ENCODE results near the gene CYB561.
"Not testable (repeated sequence)": the region's sequence is repeated elsewhere in the genome, so short reads cannot be mapped to it uniquely, and the experiment has no call there.

The CYB561 gene

GRCh38 chr17:63478814-63479494, 32.8 kb upstream of the CYB561 start:
- DNase-seq = no peak

DNA sequence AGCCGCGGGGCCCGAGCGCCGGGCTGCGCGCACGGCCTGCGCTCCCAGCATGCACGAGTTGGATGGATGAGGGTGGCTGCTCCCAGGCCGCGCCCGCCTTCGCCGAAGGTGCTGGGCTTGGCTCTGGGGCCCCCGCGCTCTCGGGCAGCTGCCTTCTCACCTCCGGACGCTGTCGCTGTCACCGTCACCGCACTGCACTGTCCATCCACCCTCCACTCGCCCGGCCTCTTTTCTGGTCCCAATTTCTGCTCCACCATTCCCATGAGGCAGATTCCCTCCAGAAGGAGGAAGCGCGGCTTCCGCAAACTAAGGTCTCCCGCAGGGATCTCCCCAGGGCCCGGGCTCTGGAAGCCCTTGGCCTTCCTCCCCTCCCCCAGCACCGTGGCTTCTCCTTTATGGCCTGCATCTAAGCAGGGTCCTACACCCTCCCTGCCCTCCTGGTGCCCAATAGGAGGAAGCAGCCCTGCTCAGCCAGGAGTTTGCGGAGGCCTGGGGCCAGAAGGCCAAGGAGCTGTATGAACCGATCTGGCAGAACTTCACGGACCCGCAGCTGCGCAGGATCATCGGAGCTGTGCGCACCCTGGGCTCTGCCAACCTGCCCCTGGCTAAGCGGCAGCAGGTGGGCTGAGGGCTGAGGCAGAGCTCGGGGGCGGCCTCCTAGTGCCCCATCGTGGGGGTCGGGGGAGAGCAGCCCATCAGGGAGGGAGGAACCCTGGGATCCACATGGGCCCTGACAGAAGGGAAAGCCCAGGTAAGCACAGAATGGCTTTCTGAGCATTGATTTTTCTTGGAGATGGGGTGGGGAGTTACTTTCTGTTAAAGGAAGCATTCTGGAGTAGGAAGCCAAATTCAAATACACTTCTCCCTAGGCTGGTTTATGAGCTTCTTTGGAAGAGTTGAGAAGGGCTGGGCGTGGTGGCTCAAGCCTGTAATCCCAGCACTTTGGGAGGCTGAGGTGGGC, 31.7 kb upstream of the CYB561 start:
- DNase-seq = no peak

- DNase-seq = no peak
These were observed 30.9 kb upstream of the CYB561 start, which contains the start of gene ACE for GRCh38 chr17:63476854-63477479. Gene ACE, plus strand, starts transcription at chr17:63477061. Its CDS starts 34 bp downstream, at chr17:63477095.

DNA sequence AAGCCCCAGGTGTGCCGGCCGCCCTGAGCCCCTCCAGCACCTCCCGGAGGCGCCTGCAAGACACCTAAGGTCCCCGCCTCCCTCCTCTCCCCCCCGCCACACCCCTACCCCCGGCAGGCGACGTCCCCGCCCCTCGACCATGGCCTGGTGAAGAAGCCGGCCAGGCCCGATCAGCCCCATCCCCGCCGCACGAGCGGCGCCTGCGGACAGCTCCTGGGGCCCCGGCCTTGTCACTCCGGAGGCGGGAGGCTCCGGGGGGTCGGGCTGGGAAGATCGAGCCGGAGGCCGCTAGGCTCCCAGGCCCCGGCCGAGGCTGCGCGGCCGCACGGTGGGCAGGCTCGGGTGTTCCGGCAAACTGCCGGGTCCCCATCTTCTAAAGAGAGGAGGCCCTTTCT, 30.4 kb upstream of the CYB561 start:
- DNase-seq = no peak

DNA sequence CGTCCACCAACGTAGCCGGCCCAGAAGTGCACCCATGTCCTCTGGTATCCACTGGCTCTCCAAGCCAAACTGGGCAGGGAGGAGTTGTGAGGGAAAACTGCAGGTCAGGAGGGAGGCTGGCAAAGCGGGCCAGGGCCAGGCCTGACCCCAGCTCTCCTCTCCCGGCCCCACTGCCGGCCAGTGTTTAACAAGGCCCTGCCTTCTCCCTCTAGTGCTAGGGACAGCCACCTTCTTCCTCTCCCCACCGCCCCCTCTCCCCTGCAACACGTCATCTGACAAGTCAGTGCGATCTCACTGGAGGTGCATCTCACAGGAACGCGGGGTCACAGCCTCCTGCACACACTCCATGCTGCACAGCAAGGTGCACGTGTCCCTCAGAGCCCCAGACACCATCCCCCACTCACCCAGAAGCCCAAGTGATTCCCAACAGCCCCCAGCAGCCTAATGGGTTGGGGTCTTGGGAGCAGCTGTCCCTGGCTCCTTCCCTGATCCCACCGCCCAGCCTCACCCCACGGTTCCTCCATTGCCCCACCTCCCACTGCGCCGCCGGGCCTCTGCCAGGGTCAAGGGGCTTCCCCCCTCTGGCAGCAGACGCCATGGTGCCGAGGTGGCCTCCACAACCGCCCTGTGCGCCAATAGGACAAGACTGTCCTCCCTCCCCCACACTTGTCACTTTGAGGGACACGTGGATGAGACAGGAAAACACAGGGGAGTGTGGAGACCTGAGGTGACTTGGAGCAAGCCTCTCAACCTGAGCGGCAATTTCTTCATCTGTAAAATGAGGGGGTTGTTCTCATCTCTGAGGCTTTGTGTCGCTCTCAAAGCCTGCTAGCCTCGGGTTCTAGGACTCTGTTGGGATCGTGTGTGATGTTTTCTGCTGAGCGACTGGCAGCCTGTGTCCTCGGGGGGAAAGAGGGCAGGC, 29.6 kb upstream of the CYB561 start:
- no peak for DNase-seq

DNA sequence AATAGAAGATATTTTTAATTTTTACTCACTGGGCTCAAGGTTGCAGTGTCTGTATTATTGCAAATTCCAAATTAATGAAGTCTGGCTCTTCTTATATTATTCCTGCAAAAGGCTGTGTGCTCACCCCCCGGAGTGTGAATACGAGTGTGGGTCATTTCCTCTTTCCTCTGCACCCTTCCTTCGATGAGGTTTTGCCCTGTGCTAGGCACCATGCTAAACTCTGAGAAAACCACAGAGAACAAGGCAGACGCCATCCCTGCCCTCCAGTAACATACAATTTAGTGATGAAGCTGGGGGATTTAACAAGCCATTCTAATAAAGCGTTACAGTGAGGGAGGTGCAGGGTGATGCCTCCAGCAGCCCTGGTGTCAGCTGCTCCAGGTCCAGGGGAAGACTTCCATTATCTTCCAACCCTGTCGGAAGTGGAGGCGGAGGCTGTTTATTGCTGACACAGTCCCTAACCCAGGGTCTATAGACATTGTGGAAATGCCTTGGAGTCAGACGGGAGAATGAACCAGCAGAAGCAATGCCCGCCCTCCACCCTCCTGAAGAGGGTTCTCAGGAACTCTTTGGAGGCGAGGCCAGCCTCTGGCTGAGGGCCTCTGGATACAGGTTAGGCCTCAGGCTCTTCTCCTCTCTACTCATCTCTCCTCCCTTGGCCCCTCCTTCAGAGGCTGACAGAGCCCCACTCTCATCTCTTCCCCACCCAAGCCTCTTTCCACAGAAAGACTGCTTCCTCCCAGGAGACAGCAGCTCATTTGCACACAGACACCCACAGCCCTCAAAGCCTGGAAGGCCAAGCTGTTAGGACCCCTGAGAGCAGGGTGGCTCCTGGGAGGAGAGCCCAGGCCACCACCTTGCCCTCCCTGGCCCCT, 28.7 kb upstream of the CYB561 start:
- DNase-seq = no peak

GRCh38 chr17:63474174-63474573, 28.1 kb upstream of the CYB561 start:
- no peak for DNase-seq

DNA sequence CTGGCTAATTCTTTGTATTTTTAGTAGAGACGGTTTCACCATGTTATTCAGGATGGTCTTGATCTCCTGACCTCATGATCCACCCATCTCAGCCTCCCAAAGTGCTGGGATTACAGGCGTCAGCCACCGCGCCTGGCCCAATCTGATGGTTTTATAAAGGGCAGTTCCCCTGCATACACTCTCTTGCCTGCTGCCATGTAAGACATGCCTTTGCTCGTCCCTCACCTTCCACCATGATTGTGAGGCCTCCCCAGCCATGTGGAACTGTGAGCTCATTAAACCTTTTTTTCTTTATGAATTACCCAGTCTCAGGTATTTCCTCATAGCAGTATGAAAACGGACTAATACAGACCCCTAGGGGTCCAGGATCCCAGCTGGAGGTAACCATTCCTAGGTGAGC, 22.0 kb upstream of the CYB561 start:
- not testable (repeated sequence) for DNase-seq

DNA sequence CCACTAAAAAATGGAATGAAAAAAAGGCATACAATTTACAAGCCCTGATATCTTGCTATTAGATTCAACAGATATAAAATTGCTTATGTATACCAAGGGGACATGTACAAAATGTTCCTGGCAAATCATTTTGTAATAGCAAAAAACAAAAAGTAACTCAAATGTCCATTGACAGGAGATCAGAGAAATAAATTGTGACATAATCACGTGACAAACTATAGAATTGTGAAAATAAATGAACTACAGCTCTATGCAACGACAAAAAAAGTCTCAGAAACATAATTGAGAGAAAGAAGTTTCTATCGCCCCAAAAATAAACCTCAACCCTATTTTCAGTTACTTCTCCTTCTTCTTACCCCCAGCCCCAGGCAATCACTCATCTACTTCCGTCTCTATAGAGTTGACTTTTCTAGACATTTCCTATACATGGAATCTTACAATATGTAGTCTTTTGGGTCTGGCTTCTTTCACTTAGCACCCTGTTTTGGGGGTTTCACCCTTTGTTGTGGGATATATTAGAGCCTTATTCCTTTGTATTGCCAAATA, 18.7 kb upstream of the CYB561 start:
- no peak for DNase-seq

GRCh38 chr17:63463771-63464170, 17.7 kb upstream of the CYB561 start:
- DNase-seq = peak in 1 of 2 experiments; percentile 23

GRCh38 chr17:63460018-63460417, 13.9 kb upstream of the CYB561 start:
- no peak for DNase-seq

DNA sequence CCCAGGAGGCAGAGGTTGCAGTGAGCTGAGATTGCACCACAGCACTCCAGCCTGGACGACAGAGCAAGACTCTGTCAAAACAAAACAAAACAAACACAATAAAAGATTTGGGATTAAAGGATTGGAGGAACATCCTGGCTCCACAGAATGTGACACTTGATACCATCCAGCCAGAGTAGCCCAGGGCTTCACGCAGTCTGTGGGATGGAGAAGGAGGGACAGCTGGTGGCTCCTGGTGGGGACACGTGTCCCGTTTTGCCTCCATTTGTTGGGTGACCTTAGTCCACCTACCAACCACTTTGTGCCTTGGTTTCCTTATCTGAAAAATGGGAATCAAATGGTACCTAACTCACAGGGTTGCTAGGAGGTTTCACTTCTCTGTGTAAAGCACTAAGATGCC, 12.4 kb upstream of the CYB561 start:
- no peak for DNase-seq

DNA sequence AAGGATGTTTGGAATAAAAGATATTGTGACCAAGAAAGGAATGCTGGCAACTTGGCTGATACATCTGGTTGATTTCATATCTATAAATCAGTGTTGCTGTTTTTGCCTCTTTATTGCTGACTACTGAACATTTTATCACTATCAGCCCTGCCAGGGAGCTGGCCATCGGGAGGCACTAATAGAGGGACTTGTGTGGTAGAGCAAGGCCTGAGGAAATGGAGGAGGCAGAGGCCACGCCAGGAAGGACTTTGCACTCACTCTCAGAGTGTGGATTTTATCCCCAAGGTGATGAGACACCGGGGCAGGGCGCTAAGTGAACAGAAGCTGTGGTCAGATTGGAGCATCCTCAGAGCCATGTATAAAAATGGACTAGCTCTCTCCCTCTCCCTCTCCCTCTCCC, 9.3 kb upstream of the CYB561 start:
- no peak for DNase-seq

DNA sequence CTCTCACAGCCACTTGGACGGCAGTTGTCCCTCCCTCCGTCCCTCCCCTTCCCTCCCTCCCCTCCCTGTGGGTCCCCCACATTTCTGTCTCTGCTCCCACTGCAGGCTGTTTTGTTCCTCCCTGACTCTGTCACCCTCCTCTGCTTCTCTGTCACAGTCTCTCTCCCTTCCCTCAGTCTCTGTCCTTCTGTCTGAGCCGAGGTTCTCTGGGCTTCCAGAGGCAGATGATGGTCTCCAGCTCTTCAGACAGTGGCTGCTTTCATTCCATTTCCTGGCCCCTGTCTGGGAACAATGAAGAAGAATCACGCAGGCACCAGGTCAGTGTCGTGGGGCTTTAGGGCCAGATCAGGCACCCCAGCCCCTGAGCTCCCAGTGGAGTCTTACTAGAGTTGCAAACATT, 8.8 kb upstream of the CYB561 start:
- DNase-seq = no peak

DNA sequence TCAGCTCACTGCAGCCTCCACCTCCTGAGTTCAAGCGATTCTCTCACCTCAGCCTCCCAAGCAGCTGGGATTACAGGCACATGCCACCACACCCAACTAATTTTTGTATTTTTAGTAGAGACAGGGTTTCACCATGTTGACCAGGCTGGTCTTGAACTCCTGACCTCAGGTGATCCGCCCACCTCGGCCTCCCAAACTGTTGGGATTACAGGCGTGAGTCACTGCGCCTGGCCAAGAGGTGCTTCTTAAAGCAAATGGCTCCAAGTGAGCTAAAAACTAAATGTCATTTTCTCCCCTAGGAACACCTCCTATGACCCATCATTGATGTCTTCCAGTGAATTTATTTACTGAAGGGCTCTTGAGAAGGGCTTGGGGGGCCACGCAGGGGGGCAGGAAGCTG, 8.3 kb upstream of the CYB561 start:
- not testable (repeated sequence) for DNase-seq

DNA sequence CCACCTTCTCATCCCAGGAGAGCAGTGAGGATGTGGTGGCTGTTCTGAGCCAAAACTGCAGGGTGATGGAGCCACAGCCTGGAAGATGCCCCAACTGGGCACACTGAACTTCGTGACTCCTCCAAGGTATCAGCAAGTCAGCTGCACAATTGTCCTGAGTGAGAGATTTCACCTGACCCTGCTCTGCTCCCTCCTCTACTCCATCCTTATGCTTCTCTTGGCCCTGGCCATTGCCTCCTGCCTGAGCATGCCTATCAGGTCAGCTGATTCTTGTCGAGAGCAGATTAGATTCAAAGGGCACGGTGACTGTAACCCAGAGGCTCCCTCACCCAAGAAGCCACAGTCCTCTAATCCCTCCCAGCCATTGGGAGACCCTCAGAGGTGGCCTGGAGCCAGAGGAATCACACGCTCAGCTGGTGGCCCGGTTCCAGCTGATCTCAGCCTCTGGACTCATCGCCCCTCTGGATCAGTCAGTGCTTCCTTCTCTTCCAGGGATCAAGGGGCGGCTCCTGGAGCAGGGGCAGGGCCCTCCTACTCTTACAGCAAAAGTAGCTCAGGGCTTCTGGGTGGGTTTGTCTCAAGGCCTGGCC, 7.0 kb upstream of the CYB561 start:
- DNase-seq = no peak

- DNase-seq = no peak
These were observed 6.2 kb upstream of the CYB561 start for GRCh38 chr17:63452046-63452961.

GRCh38 chr17:63451150-63451549, 5.0 kb upstream of the CYB561 start:
- no peak for DNase-seq

DNA sequence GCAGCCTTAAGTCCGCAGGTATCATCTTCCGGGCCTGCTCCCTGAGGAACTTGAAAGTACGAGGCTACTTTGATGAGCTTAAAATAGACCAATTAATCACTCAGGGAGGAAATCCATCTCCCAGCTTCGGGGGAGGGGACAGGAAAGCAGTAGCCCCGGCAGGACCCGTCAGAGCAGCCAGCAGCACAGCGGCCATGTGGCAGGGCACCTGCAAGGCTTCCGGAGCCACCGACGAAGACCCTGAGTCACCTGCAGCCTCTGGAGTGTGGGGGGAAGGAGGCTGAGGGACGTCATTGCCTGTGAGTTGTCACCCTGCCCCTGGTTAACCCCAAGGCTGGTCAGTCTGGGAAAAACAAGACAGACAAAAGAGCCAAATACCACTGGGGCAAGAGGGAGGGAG, 4.4 kb upstream of the CYB561 start:
- DNase-seq = no peak

DNA sequence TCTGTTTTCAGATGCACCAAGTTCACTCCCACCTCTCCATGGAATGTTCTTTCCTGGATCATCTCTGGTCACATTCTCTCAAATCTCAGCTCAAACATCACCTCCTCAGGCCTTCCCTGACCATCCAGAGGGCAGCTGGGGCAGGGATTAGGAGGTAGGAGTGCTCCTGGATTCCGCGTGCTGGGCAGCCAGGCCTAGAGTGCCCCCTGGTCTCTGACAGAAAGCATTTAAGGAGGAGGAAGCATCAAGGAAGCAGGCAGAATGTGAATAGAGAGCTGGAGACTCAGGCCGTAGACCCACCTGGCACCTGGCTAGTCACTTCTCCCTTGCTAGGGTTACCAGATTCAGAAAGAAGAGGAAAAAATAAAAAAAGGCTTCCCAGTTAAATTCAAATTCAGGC, 2.5 kb upstream of the CYB561 start:
- DNase-seq = no peak
